Measurements from ENCODE around the gene EPHB3.

Gene EPHB3

GRCh38 chr3:184582646-184583577 is 21.3 kb downstream of the EPHB3 start:
- no peak for DNase-seq

- DNase-seq: no peak
These were observed 22.2 kb downstream of the EPHB3 start for GRCh38 chr3:184583578-184584451.

- DNase-seq: no peak
These were observed 22.9 kb downstream of the EPHB3 start for GRCh38 chr3:184584464-184584891.

GRCh38 chr3:184585545-184585944 is 24.0 kb downstream of the EPHB3 start:
- DNase-seq: no peak

GRCh38 chr3:184586851-184587250 is 25.3 kb downstream of the EPHB3 start:
- no peak for DNase-seq

- DNase-seq: no peak
These were observed 27.2 kb downstream of the EPHB3 start for GRCh38 chr3:184588776-184589175.

GRCh38 chr3:184590795-184591194 is 29.2 kb downstream of the EPHB3 start:
- DNase-seq: no peak

GRCh38 chr3:184591789-184592188 is 30.2 kb downstream of the EPHB3 start:
- DNase-seq: no peak

- no peak for DNase-seq
These were observed 31.0 kb downstream of the EPHB3 start for GRCh38 chr3:184592371-184593219.

GRCh38 chr3:184593220-184593927 is 31.8 kb downstream of the EPHB3 start:
- no peak for DNase-seq

GRCh38 chr3:184593928-184594303 is 32.3 kb downstream of the EPHB3 start:
- DNase-seq: no peak

- DNase-seq: no peak
These were observed 32.9 kb downstream of the EPHB3 start for GRCh38 chr3:184594371-184595001.

- DNase-seq: no peak
These were observed 34.1 kb downstream of the EPHB3 start for GRCh38 chr3:184595726-184596125.

- DNase-seq: no peak
These were observed 34.6 kb downstream of the EPHB3 start for GRCh38 chr3:184596233-184596632.

- DNase-seq: no peak
These were observed 35.4 kb downstream of the EPHB3 start for GRCh38 chr3:184596886-184597575.

GRCh38 chr3:184597829-184598573 is 36.4 kb downstream of the EPHB3 start:
- DNase-seq: no peak

- DNase-seq: no peak
These were observed 37.0 kb downstream of the EPHB3 start for GRCh38 chr3:184598574-184598927.

- no peak for DNase-seq
These were observed 37.6 kb downstream of the EPHB3 start for GRCh38 chr3:184599143-184599542.

GRCh38 chr3:184600685-184601377 is 39.2 kb downstream of the EPHB3 start:
- no peak for DNase-seq
